Esophagus mucosa (tissue), 1 donor: ENCODE data around the gene ADPRH. TPM values are rescaled to one million over a fixed set of nuclear protein-coding genes. Genes with fewer than 3 reads are reported as not detected.
"Not testable (repeated sequence)": the region's sequence is repeated elsewhere in the genome, so short reads cannot be mapped to it uniquely, and the experiment has no call there.

Experiments used
- ATAC-seq: fragments of 200-7000 bp; cut with Tn5 transposase; one replicate; pipeline ENCODE4 v1.9.1; 2020
- total RNA-seq: library from RNA; stranded (reverse); gene quantifications from one replicate; pipeline ENCODE4 v1.2.4, GENCODE V29; 2023
- donor health status: DM: yes; HTN: yes; CAD: no.

ADPRH gene
- 2.1 TPM for total RNA-seq

DNA sequence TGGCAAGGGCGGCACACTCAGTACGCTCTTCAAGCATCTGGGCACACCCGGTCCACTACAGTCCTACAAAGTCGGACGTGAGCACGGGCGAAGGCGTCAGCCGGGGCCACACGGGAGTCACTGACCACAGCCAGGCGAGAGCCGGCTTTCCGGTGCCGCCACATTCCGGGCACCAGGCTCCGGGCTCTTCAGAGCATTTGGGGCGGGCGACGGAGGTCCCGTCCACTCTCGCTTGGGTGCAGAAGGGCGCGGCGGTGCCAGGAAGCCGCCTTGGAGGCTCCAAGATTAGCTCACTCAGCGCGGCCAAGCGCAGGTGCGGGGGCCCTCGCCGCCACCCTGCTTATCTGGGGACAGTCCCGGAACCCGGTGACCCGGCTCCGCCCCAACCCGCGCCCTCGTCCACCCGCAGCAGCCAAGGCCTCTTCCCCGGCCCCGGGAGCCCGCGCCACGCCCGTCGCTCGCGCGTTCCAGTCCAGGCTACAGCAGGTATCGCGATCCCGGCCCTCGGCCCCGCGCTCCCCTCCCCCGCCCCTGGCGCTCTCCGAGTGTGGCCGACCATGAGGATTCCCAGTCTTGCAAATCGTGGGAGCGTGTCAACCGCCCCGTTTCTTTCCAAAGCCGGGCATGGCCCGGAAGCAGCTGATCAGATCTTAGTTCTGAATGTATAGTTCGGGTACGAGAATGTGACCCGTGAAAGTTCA lies at the start of gene ADPRH:
TSS of gene ADPRH (plus strand) at position 127 of the 701 bp plus-strand sequence. CDS start 2,678 bp downstream, outside the sequence.
- peak; percentile 93 for ATAC-seq

- no peak for ATAC-seq
These were observed 49.4 kb upstream of the ADPRH start for GRCh38 chr3:119529883-119530282.

DNA sequence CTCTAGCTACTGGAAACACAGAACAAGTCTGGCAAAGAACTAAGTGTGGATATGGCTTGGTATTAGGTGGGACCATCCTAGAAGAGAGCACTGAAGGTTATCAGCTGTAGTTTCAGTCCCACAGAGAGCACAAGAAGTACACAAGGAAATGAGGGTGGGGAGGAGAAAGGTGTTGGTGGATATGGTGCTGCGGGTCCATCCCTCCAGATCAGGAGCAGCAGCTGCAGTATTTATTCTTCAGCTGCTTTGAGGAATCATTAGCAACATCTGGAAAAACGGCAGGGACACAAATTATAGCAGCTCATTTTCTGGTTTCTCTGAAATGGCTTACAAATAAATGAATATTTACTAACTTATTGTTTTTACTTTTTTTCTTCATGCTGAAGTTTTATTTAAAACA lies 48.8 kb upstream of the ADPRH start:
- no peak for ATAC-seq

DNA sequence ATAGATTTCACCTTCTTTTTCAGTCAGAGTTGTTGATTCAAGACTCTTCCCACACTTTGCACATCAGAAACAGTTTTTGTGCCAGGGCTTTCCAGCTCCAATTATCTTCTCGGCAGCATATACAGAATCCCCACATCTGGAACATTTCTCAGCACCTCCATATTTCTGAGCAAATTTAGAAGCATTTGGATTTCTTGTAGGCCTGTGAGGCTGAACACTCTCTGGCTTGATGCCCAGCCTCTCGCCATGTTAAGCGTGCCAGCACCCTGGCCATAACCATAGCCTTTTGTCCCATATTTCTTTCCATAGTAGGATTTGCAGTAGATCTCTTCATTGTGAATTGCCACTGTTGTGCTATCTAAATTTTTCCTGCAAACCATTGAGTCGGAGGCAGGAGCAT lies 48.1 kb upstream of the ADPRH start:
- ATAC-seq: no peak

GRCh38 chr3:119534296-119534695 lies 45.0 kb upstream of the ADPRH start:
- no peak for ATAC-seq

- no peak for ATAC-seq
These were observed 42.5 kb upstream of the ADPRH start for GRCh38 chr3:119536757-119537156.

- no peak for ATAC-seq
These were observed 40.5 kb upstream of the ADPRH start for GRCh38 chr3:119538772-119539171.

DNA sequence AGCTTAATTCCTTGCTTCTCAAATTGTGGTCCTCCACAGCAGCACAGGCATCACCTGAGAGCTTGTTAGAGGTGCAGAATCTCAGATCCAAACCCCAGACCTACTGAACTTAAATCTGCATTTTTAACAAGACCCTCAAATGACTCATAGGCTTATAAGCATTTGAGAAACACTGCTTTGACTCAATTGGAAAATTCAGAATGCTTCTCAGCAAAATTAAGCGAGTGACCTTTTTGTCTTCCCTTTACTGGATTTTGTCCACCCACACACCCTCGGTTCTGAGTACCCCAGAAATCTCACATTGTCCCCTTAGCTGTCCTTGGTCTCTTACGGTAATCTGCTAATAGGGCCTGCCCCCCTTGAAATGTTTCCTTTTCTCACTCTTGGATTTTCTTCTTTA lies 37.7 kb upstream of the ADPRH start:
- ATAC-seq: no peak

GRCh38 chr3:119542168-119542767 lies 37.0 kb upstream of the ADPRH start:
- no peak for ATAC-seq

DNA sequence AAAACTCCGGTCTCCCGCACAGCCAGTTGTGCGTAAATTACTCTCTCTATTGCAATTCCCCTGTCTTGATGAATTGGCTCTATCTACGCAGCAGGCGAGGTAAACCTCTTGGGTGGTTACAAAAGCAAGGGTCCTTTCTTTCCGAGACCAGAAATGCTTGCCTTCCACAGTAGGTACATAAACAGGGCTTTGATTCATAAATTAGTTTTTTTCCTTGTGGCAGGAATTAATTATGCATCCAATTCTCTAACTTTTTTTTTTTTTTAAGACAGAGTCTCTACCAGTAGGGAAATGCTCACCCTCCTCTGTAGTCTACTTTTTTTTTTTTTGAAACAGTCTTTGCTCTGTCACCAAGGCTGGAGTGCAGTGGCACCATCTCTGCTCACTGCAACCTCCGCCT lies 36.1 kb upstream of the ADPRH start:
- ATAC-seq: no peak

DNA sequence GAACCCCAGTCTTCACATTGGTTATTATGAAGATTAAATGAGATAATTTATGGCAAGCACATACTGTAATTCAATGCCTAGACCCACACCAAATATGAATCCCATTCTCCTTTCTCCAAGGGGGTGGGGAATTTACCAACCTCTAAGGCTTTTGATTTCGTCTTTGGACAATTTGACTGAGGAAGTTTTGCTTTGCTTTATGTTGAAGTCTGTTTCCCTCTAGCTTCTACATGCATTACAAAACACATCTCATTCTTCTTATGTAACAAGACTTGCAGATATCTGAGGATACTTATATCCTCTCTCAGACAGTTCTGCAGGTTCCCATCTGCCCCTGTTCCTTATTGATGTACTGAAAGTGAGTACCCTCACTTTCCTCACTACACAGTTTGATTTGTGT lies 32.1 kb upstream of the ADPRH start:
- ATAC-seq: no peak

GRCh38 chr3:119548341-119548740 lies 31.0 kb upstream of the ADPRH start:
- no peak for ATAC-seq

- no peak for ATAC-seq
These were observed 28.9 kb upstream of the ADPRH start for GRCh38 chr3:119550192-119550910.

DNA sequence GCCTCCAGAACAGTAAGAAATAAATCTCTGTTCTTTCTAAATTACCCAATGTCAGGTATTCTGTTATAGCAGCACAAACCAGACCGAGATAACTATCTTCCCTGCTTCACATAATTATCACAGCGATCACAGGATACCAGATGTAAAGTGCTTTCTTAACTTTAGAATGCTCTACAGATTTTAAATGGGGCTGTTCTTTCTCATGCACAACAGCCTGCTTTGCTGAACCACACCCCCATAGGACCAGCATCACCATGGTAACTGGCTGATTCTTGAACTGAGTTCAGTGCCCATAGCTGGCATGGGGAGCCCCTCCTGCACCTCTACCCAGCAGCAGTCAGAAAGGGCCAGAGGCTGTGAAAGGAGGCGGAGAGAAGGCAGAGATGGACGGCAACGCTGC lies 27.7 kb upstream of the ADPRH start:
- ATAC-seq: no peak

DNA sequence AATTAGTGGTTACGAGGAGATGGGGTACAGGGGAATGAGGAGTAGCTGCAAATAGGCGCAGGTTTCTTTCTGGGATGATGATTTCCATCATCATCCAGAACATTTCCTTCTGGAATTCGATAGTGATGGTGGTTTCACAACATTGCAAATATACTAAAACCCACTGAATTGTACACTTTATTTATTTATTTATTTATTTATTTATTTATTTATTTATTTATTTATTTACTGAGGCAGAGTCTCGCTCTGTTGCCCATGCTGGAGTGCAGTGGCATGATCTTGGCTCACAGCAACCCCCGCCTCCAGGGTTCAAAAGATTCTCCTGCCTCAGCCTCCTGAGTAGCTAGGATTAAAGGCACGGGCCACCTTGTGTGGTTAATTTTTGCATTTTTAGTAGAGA lies 26.4 kb upstream of the ADPRH start:
- not testable (repeated sequence) for ATAC-seq

DNA sequence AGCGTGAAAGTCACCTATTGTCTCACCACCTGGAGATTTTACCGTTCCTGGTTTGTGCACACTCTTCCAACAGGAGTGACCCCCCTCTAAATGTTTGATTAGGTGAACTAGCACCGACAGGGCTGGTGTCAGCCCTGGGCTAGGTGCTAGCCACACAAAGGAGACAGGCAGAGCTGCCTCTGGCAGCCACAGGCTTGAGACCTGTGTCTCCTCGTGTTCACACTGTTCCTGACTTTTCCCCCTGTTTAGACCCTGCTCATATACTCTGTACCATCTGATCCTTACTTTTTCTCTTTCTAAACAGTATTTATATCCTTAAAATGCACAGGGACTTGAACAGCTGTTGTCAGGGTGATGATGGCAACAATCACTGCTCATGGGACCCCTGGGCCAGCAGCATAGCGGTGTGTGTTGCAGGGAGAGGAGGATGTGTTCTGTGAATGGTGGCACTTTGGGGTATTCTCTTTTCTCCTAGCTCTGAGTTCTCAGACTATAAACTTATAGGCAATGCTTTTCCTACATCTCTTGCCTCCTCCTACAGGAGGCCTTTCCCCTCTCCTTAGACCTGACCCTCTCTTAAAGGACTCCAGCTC lies 25.4 kb upstream of the ADPRH start:
- no peak for ATAC-seq

GRCh38 chr3:119555309-119555735 lies 24.0 kb upstream of the ADPRH start:
- no peak for ATAC-seq

DNA sequence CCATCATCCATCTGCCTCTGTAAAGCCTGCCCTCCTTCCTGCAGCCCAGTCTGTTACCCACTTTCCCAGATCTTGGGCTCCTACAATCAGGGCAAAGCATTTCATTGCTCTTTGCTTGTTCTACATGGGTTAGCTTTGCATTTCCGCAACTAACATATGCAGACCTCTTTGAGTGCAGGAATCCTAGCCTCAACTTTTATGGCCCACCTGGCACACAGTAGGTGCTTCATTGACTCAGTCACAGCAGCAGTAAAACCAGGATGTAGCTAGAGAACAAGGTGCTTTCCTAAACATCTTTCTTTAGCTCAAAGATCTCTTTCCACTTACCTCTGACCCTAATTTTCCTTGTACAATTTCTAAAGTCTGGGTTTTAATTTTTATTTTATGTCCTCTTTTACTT lies 23.4 kb upstream of the ADPRH start:
- no peak for ATAC-seq

GRCh38 chr3:119557192-119557876 lies 22.0 kb upstream of the ADPRH start:
- ATAC-seq: no peak

- ATAC-seq: no peak
These were observed 21.4 kb upstream of the ADPRH start for GRCh38 chr3:119557877-119558269.

- ATAC-seq: no peak
These were observed 20.5 kb upstream of the ADPRH start for GRCh38 chr3:119558626-119559317.

DNA sequence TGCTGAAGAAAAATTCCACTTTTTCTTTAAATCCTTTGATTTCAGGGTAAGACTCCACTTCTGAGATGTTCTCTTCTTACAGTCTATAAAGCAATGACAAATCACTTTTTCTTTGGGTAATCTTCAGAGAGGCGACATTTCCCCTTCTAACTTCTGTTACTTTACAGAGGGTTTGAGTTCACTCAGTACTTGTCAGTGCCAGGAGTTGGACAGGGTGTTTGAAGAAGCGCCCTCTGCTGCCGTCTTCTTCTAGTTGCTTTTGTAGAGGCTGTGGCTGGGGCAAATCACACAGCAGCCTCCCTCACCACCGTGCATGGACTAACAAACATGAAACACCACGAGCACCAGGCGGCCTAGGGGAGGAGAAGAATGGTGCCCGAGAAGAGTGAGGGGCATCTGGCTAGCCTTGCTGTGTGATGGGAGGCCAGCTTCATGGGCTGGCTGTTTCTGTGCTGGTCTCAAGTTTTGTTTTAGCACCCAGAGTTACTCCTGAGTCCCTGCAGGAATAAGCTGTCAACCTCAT lies 19.8 kb upstream of the ADPRH start, which contains the start of gene CD80:
TSS of gene CD80 (minus strand) at position 174 of the 523 bp plus-strand sequence. CDS start 1,886 bp downstream, outside the sequence.
- peak; percentile 81 for ATAC-seq
